GM21576 (cell line): ENCODE data around the gene TOB1.

Experiments
- ATAC-seq: cut with Tn5 transposase; IDR thresholded peaks from one replicate; pipeline ENCODE4 v1.9.1; 2021; ENCODE audit warnings: mild to moderate bottlenecking, moderate library complexity; ENCODE audit not compliant: unreplicated experiment

TOB1 gene

DNA sequence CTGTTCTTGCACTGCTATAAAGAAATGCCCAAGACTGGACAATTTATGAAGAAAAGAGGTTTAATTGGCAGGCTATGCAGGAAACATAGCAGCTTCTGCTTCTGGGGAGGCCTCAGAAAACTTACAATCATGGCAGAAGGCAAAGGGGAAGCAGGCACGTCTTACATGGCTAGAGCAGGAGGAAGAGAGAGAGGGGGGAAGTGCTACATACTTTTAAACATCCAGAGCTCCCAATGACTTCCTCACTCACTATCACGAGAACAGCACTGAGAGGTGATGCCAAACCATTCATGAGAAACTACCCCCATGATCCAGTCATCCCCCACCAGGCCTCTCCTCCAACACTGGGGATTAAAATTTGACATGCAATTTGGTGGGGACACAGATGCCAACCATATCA is 17.4 kb downstream of the TOB1 start:
- no peak for ATAC-seq

DNA sequence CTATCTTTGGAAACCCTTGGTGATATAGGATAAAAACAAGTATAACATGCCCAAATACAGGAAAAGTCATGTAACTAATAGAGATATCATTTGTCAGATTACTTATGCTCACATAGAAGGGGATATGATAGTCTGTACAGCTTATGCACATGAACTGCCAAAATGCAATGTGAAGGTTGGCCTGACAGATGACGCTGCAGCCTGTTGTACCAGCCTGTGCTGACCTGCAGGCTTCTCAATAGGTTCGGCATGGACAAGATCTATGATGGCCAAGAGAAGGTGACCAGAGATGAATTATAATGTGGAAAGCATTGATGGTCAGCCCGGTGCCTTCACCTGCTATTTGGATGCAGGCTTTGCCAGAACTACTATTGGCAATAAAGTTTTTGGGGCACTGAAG is 18.1 kb downstream of the TOB1 start:
- ATAC-seq: no peak

DNA sequence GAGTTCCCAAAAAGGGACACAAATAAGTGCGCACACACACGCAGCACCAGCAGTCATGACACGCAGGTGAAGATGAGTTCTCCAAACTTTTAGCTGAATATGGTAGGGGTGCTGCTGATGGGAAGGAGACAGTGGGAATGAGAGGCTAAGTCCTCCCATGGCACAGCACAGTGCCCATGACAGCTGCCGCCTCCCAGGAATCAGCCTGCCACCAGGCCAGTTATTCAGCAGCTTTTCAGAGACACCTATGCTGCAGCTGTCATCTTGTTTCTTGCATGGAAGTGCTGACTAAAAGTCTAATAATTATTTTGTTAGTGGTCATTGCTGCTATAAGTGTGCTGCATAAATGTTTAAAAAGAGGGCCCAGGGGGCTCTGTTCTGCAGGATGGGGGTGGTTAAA is 18.6 kb downstream of the TOB1 start:
- ATAC-seq: no peak

DNA sequence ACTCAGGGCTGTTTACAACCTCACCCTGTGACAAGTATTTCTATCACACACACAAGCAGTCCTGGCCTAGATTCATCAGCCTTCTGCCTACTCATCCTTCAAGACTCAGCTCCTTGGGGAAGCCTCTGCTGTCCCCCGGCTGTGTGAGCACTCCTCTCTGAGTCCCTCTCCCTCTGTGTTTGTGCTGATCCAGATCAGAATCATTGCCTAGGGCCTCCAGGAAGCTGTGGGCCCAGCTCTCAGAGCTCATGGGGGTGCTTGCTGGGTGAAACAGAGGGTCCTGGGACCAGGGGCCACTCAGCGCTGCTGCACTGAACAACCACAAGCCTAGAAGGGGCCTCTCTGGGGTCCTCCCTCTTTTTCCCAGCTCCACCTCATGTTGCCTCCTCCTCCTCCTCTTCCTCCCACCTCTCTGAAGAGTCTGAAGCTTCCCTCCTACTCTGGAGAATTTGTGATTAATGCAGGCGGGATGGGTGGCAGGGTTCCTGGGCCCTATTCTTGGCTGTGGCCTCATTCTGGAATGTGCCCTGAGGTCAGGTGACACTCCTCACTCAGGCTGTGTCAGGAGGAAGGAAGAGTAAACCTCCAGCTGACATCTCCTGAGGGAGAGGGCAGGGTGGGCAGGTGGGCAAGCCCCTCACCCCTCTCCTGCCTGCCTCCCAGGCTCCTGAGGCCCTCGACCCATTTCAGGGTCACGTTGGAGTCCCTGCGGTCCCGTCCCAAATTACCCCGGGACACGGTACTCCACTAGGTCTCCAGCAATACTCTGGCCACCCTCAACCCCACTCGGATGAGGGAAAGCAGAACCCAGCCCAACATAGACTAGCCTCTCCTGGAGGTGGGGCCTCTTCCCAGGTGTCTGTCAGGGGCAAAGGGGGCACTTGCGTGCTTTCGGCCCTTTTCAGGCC is 20.7 kb downstream of the TOB1 start:
- no peak for ATAC-seq

DNA sequence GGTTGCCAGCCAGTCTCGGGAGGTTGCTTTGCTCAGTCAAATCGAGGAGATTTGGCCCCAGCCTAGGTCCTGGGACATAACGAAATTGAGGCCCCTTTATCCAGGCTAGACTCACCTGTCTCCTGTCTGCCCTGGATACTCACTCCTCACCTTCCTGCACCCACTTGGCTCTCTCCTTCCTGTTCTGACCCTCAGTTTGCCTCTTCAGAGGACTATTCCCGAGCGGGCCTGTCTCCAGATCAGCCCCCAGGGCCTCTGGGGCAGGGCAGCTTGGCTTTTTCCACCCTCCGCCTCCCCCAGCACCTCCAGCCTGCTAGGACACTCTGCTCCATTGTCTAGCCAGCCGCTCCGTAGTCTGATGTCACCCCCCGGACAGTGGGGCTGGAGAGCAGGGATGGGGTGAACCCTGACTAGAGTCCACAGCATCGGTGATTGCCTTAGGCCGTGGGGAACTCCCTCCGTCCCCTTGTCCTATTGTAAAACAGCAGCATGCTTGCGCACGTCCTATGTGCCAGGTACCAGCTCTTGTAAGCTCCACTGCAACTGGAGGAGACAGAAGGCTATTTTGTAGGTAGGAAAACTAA is 21.9 kb downstream of the TOB1 start:
- no peak for ATAC-seq

DNA sequence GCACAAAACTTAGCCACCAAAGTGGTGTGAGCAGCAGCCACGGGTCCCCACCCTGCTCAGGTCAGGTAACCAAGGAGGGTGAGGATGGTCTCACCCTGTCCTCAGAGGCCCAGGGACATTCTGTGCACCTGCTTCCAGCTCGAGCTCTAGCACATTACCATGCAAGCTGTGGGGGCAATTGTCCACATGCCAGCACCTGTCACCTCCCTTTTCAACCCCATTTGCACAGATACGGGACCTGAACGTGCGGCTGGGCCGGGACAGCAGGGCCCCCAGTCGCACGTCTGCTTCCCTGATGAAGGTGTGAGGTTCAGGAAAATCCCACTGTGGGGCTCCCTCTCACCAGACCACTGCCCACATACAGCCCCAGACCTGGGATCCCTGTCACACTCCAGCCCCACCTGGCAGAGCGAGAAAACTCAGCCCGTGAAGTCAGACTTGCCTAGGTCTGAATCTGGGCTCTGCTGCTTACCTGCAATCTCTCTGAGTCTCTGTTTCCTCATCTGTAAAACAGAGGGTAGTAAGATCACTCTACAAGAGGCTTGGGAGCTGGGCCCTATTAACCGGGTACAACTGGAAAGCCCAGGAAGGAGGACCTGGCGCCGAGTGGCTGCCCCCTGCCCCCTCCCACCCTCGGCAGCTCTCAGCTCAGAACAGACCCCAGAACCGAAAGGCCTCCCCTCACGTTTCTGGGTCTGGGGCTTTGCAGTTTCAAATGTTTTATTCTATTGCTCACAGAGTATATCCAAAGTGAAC is 22.8 kb downstream of the TOB1 start:
- ATAC-seq: no peak

DNA sequence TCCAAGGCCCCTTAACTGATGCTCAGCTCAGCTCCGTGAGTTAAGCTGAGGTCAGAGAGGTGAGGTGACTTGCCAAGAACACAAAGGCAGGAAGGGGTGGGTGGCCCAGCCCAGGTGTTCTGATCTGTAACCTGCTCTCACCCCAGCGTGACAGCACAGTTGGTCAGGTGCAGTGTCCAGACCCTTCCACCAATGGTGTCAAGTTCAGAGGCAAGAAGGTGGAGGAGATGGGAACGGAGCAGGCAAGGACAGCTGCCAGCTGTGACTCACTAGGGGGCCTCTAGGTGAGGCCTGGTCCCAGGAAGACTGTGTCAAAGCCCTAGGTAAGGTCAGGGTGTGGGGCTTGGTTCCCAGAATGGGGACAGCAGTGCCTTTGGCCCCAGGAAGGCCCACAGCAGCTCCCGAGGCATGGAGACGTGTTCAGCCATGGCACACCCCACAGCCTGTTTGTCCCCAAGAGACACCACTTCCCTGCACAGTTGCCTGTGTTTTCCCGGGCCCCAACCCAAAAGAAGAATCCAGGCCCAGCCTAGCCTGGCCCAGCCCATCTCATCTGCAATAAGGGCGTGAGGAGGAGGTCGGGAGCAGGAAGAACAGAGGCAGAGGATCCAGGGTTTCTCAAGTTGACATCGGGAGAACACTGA is 23.5 kb downstream of the TOB1 start:
- ATAC-seq: no peak

DNA sequence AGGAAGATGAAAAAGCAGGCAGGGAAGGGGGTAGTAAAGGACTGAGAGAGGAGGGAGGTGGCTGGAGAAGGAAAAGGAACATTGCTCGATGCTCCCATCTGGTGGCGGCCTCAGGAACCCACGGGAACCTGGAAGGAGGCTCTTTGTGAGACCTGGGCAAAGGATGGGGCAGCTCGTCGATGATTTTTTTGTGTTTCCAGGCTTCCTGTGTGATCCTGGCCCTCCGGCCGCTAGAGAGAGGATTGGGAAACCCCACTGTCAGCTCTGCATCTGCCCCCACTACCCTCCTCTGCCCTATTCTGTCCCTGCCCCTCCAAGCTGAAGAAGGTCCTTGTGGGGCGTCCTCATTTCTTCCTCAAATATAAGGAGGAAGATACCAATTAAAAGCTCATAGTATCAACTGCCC is 24.2 kb downstream of the TOB1 start:
- no peak for ATAC-seq

DNA sequence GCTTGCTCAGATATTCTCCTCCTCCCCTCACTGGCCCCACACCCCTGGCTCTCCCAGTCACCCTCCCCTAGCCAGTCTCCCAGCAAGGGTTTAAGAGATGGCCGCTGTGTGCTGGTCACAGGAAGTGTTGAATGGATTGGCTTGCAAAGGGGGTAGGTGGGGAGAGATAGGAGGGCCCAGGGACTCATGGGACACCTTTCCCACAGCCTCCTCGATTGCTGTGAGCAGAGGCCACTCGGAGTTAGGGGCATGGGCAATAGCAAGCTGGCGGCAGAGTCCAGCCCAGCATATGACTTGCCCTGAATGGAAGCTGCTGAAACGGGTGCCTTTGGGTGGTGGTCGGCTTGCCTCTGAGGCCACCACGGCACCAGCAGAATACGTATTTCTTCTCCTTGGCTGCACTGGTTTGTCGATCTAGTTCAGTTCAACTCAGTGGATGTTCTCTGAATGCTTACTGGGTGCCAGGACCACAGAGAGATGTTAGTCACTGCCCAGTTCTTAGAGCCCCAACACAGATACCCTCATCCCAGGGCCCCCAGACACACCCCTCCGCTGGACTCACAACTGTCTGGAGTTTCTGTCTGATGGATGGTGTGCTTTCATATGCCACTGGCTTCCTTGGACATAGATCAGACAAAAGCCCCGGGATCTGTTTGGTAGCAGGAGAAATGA is 24.7 kb downstream of the TOB1 start:
- ATAC-seq: no peak

DNA sequence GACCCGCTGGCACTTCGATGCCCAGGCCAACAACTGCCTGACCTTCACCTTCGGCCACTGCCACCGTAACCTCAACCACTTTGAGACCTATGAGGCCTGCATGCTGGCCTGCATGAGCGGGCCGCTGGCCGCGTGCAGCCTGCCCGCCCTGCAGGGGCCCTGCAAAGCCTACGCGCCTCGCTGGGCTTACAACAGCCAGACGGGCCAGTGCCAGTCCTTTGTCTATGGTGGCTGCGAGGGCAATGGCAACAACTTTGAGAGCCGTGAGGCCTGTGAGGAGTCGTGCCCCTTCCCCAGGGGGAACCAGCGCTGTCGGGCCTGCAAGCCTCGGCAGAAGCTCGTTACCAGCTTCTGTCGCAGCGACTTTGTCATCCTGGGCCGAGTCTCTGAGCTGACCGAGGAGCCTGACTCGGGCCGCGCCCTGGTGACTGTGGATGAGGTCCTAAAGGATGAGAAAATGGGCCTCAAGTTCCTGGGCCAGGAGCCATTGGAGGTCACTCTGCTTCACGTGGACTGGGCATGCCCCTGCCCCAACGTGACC is 25.8 kb downstream of the TOB1 start:
- no peak for ATAC-seq

DNA sequence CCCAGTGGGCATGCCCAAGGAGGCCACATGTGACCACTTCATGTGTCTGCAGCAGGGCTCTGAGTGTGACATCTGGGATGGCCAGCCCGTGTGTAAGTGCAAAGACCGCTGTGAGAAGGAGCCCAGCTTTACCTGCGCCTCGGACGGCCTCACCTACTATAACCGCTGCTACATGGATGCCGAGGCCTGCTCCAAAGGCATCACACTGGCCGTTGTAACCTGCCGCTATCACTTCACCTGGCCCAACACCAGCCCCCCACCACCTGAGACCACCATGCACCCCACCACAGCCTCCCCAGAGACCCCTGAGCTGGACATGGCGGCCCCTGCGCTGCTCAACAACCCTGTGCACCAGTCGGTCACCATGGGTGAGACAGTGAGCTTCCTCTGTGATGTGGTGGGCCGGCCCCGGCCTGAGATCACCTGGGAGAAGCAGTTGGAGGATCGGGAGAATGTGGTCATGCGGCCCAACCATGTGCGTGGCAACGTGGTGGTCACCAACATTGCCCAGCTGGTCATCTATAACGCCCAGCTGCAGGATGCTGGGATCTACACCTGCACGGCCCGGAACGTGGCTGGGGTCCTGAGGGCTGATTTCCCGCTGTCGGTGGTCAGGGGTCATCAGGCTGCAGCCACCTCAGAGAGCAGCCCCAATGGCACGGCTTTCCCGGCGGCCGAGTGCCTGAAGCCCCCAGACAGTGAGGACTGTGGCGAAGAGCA is 26.4 kb downstream of the TOB1 start:
- ATAC-seq: no peak

DNA sequence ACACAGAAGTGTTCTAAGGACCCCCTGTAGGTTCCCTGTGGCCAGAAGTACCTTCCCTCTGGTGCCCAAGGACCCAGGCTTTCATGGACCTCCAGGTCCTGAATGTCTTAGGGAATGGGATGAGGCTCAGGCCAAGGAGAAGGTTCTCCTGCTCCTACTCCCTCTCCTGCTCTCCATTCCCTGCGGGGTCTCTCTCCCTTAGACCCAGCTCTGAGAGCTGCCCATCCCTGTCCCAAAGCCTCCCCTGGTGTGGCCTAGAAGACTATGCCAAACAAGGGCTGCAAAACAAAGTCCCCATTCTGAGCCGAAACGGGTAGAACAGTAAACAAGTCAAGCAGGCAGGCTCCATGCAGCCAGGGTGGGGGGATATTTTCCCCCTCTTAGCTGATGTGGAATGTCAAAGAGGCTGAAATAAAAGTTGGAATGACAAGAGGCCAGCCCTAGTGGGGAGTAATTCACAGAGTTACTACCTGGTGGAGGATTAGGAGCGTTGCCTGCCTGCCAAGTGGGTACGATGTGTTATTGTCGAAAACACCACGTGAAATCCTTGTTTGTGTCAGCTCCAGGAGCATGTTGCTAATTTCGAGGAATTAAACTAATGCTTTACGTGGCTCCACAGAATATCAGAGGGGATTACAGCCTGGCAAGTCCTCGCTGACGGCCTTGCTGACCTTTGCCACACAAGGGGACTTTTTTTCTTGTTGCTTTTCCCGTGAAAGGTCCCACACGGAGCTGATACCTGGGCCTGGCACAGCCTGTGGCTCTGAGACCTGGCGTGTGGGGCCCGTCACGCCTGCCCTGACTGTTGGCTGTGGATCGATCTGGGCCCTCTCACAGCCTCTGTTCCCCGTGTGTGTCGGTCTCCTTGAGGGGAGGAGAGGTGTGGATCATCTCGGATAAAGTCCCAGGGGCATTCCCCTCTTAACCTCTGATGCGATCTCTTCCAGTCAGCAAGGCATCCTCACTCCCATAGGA is 27.9 kb downstream of the TOB1 start:
- ATAC-seq: no peak

DNA sequence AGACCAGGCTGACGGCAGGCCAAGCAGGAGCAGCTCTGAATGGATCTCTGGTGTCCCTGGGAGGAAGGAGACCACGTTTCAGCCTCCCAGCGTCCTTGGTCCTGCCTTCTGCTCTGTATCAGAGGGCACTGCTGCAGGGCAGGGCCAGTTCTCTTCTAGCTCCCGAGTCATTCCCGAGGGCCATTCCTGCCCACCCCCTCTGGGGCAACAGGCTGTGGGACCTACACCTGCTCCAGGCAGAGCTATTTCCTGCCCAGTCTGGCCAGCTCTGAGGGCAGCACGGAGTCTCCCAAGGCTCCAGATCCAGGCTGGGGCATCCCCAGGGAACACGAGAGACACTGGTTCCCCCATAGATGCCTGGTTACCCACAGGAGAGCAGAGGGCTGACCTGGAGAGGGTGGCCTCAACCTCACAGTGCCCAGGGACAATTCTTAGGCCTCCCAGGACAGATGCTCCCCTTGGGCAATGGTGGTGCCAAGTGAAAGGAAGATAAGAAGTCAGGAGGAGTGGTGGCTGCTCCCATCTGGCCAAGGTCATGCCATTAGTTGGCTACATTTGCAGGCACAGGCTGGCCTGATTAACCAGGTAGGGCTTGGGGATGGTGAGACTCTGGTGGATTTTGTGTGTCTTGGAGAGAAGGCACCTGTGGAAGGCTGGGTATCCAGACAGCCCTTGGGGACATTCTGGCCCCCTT is 28.7 kb downstream of the TOB1 start:
- no peak for ATAC-seq

DNA sequence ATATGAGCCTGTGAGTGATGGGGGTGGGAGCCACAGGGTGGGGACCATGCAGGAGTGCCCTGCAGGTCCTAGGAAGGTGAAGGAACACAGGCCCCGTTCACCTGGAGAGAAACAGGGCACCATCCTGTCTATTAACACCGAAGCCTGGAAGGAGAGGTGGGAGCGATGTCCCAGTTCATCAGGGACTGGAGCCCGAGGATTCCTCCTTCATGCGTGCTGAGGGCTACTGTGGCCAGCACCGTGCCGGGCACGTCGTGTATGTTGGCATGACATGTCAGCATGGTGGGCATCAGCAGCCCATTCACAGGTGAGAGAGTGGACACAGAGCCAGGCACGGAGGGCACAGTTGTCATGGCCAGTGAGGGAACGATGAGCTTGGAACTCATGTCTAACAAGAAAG is 29.3 kb downstream of the TOB1 start:
- ATAC-seq: no peak

DNA sequence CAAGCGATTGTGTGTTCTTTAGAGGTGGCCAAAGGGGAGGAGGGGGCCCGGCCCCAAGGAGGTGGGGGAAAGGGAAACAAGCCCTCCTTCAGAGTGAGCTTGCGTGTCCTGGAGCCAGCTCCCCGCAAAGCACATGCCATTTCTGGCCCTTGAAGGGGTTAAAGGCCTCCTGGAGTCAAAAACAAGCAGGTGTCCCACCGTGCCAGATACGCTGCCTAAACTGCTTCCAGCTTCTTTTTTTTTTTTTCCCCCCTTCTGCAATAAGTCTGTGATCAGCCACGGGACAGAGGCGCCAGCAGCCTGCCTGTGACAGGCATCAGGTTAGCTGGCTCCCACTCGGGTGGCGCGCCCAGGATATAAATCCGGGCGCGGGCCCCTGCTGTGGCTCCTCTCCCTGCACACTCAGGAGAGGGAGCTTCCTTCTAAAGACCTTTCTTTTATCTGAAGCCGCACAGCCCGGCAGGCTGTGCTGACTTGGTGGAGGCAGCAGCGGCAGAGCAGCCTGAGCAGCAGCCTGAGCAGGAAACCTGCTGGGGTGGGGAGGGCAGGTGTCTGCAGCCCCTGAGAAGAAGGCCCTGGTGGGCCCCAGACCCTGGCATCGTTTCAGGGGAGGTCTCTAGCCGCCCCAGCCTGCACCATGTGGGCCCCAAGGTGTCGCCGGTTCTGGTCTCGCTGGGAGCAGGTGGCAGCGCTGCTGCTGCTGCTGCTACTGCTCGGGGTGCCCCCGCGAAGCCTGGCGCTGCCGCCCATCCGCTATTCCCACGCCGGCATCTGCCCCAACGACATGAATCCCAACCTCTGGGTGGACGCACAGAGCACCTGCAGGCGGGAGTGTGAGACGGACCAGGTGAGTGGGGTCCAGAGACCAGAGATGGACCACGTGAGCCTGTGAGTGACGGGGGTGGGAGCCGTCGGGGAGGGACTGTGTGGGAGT is 30.6 kb downstream of the TOB1 start, which contains the start of gene WFIKKN2:
Gene WFIKKN2 (plus strand): TSS at position 286 of the 934 bp plus-strand sequence. CDS start 352 bp downstream, at position 638.
- ATAC-seq: no peak

DNA sequence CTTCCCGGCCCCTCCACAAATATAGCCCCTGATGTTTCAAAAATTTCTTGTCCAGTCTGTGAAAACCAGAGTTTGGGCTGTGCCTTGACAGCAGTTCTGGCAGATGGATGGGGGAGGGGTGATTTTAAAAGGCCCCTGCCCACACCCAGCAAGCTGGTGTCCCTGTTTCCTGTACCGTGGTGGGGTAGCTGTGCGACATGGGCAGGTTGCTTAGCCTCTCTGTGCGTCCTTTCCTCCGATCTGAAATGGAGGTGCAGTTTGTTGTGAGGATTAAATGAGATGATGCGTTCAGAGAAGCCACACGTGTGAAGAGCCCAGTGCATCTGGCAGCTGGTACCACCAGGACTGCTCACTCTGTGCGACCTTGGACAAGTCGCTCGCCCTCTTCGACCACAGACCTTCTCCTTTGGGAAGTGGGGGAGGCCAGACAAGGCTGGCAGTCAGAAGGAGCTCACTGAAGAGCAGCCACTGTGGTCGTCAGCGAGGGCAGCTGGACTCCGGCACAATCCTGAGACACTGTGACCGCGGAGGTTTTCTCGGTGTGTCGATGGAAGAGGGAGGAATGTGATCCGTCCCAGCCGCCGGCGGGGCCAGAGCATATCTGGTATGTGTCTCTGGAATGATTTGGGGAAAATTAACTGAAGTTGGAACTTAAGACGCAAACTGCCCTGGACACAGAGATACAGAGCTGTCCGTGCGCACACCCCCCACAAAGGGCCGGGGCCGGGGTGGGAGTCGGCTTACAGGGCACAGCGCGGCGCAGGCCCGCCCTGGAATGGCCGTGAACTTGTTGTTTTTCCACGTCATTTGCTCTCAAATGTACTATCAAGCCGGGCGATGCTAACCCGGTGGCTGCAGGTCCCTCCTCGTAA is 31.5 kb downstream of the TOB1 start:
- no peak for ATAC-seq
